ENCODE measurements around the gene PROSER3.
"Not testable (repeated sequence)": the region's sequence is repeated elsewhere in the genome, so short reads cannot be mapped to it uniquely, and the experiment has no call there.

The PROSER3 gene

DNA sequence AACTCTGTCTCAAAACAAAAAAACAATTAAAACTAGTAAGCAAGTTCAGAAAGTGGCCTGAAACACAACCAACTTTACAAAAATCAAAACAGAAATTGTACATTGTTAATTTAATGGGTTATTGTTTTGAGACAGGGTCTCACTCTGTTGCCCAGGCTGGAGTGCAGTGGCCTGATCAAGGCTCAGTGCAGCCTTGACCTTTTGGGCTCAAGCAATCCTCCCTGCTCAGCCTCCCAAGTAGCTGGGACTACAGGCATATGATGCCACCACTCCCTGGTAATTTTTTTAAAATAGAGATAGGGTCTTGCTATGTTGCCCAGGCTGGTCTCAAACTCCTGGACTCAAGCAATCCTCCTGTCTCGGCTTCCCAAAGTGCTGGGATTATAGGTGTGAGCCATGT is 37.6 kb downstream of the PROSER3 start:
- not testable (repeated sequence) for DNase-seq

DNA sequence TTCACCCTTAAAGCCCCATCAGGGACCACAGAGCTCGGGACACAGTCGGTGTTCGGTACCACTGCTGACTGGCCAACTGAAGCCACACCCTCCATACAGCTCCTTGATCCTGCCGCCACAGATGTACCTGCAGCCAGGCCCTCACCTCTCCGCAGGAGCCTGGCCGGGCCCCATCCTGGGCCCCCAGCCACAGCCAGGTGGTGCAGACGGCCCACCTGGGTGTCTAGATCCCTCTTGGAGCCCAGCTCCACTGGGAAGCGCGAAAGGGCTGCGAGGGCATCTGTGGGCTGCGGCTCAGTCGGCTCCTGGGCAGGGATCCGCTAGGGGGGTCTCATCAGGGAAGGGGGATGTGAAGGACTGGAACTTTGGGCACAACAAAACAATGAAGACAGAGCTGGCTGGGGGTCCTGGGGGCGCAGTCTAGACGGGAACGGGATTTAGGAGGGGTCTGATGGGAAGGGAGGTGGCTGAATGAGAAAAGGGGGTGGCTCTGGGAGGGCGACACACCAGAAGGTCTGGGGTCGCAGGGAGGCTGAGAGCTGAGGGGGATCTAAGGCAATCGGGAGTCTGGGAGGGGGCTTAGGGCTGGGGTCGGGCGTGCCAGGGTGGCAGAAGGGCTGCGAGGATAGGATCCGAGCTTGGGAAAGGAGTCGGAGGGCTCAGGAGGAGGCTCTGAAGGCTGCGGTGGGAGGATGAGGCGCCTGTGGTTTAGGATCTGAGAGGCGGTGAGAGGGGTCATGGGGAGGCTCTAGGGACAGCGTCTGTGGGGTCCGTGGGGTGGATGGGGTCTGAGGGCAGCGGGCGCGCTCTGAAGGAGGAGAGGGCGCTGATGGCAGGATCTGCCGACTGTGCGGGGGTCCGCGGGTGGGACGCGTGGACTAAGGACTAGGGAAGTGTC is 38.9 kb downstream of the PROSER3 start:
- DNase-seq: no peak

DNA sequence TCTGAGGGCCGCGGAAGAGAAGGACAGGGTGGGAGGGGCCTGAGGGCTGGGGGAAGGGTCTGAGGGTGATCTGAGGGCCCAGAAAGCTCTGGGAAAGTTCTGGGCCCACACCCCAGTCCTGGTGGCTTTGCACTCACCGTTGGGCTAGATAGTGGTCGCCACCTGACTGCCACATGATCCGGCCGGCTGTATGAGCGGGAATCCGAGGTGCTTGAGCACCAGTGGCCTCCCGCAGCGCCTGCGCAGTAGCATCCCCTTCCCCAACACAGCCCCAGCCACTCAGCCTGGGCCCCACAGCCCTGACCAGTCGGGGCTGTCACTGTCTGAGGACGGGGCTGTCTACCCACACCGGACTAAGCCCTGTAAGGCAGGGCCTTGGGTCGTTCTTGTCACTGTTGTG is 39.7 kb downstream of the PROSER3 start:
- DNase-seq: peak; percentile 60

DNA sequence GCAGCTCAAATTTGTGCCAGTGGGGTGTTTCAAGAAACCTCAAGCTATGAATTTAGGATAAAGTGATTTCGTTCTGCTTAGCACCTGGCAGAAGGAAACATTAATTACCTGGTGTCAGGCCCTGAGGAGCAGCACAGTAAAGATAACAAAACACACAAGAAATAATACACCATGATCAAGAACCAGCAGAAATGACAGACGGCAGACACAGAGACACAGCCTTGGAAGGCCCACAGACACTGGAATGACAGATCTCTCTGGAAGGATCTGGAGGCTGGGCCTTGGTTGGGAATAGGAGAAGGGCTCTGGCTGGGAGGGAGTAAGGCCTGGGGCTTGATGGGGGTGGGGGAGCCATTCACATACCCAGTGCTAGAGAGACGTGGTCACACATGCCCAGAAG is 43.9 kb downstream of the PROSER3 start:
- no peak for DNase-seq

DNA sequence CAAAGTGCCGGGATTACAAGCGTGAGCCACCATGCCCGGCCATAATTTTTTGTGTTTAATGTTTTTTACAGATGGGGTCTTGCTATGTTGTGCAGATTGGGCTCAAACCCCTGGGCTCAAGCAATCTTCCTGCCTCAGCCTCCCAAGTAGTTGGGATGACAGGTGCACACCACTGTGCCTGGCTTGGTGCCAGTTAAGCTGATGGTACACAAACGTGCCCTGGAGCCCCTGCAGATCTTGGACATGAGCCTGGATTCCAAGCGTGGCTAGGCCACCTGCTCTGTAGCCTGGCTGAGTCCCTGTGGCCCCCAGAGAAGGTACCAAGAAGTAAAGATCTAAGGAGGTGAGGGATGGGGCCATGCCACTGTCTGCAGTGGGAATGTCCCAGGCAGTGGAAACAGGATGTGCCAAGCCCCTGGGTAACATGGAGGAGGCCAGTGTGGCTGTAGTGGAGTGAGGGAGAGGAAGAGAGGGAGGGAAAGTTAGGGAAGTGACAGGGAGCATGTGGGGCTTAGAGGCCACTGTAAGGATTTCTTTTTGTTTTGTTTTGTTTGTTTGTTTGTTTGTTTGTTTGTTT is 47.6 kb downstream of the PROSER3 start:
- no peak for DNase-seq

DNA sequence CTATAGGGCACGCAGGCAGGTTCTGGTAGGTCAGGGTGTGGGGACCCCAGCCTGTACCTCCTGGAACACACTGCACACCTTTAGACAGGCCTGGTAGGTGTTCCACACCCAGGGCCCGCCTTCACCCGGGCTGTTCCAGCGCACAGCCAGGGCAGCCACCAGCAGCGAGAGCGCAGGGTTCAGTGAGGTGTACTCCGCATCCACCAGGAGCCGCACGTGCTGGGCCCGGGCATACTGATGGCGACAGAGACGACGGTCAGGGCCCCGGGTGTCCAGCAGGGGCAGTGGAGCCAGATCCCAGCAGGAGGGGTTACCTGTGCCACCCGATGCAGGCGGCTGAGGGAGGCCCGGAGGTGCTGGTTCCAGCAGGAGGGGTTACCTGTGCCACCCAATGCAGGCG is 48.6 kb downstream of the PROSER3 start:
- DNase-seq: no peak

DNA sequence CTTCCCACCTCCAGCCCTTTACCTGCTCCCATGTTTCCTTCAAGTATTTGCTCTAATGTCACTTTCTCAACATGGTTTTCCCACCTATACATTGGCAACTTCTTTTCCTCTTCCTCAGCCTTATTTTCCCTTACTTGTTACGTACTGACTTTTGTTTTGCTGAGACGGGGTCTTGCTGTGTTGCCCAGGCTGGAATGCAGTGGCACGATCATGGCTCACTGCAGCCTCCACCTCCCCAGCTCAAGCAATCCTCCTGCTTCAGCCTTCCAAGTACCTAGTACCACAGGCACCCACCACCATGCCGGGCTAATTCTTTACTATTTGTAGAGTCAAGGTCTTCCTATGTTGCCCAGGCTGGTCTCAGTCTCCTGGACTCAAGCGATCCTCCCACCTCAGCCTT is 49.7 kb downstream of the PROSER3 start:
- DNase-seq: no peak

DNA sequence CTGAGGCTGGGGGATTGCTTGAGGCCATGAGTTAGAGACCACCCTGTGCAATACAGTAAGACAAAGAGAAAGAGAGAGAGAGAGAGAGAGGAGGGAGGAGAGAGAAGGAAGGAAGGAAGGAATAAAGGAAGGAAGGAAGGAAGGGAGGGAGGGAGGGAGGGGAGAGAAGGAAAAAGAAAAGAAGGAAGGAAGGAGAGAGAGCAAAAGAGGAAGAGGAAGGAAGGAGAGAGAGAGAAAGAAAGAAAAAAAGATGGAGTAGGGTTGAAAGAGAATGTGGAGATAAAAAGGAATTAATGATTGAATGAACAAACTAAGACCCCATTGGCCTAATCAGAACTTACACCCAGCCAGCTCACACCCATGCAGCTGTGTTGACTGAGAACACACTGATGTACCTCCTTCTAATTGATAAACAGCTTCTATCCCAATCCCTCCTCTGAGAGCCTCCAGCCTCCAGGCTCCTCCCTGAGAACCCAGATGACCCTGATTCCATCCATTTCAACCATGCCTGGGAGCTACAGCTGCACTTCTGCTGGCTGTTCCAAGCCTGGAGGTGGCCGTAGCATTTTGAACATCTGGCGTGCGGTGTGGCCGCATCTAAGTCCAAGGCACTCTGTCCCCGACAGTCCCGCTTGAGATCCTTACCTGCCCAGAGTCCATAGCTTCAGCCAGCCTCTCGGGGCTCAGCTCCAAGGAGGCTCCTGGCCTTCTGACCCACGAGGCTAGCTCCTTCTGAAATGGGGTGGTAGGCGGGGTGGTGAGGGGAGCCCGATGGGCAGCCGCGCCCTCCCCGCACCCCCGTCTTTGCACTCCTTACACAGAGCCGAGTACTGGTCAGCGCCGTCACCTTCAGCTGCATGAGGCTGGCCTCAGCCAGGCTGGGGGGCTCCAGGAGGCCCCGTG is 53.6 kb downstream of the PROSER3 start:
- no peak for DNase-seq

DNA sequence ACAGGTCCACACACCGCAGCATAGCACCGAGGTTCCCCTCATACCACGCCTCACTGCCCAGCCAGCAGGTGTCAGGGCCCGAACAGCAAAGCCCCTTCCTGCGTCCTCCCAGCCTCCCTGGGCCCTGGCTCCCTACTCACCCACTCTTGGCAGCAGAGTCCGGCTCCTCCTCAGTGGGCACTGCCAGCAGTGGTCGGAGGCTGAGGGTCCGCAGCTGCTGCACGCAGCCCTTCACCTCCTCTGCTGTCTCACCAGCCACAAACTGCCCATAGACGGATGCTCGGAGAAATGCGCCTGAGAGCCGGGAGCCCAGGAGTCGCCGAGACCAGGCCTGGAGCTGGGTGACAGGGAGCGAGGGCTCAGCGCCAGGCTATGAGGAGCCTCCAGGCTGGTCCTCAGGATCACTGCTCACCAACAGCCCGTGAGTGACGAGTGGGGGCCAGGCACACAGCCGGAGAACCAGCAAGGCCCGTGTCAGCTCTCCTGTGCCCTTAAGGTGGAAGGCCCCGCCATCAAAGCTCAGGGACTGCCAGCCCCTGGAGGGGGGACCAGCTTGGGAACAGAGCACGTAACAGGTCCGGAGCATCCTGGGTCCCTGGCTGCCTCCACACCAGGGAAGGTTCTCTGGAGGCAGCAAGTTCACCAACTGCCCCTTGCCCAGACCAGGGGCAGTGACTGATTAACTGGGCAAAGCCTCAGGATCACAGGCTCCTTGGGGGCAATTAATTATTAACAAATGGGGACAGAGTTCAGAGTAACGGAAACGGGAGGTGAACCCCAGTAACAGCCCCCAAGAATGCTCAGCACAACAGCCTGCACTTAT is 54.5 kb downstream of the PROSER3 start, which contains the start of gene PRODH2:
TSS of gene PRODH2 (minus strand) at position 626 of the 823 bp plus-strand sequence. CDS start at position 586, 40 bp downstream.
- DNase-seq: no peak

DNA sequence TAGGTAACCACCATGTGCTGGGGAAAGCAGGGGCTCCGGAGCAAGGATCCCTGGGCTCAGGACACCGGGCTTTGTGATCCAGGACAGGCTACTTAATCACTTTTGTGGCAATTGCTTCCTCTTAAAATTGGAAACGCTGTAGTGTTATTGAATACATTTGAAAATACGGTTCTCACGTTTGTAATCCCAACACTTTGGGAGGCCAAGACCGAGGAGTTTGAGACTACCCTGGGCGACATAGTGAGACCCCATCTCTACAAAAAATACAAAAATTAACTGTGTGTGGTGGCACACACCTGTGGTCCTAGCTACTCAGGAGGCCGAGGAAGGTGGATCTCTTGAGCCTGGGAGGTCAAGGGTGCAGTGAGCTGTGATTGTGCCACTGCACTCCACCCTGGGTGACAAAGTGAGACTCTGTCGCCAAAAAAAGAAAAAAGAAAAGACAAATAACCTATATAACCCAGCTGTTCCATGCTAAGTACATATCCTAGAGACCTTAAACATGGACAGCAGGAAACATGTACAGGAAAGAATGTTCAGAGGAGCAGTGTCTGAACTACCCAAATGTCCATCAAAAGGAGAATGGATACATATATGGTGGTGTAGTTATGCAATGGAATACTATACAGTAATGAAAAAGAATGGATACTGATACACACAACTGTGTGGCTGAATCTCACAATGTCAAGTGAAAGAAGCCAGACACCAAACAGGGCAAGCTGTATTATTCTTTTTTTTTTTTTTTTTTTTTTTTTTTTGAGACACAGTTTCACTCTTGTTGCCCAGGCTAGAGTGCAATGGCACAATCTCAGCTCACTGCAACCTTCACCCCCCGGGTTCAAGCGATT is 55.3 kb downstream of the PROSER3 start:
- DNase-seq: no peak

DNA sequence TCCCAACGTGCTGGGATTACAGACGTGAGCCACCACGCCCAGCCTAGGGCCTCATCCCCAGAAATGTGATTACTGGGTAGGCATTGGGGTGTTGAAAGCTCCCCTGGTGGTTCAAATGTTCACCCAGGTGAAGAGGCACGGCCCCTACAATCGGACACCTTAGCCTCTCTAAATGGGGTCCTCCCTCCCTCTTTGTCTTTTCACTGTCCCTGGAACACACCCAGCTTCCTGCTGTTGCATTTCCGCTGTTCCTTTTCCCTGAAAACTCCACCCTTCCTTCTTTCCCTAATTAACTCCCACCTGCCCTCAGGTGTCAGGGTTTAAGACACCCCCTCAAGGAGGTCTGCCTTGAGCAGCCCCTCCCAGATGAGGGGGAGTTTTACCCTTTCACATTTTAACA is 58.3 kb downstream of the PROSER3 start:
- DNase-seq: no peak

DNA sequence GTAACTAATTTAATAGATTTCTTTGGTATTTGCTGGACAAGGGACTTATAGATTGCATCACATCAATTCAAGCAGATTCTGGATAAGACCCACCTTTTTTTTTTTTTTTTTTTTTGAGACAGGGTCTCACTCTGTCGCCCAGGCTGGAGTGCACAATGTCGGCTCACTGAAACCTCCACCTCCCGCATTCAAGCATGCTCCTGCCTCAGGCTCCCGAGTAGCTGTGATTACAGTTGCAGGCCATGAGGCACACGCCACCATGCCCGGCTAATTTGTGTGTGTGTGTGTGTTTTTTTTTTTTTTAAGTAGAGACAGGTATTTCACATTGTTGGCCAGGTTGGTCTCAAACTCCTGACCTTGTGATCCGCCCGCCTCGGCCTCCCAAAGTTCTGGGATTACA is 58.9 kb downstream of the PROSER3 start:
- no peak for DNase-seq

DNA sequence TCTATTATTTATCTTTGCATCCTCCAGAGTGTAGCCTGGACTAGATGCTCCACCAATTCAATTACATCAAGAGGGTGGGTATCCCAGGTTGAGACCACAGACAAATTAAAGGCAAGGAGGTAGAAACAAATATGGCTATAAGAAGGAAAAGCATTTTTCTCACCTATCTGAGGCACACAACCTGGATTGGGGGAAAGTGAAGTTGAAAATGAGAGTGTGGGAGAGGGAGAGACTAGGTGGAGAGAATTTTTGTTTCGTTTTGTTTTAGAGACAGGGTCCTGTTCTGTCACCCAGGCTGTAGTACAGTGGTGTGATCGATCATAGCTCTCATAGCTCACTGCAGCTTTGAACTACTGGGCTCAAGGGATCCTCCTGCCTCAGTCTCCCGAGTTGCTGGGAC is 60.5 kb downstream of the PROSER3 start:
- DNase-seq: no peak
